HepG2 (cell line): Measurements from ENCODE around the gene NTMT1. TPM values are rescaled to one million over a fixed set of nuclear protein-coding genes. Genes with fewer than 3 reads are reported as not detected.
A peak's percentile ranks its signal among the peaks of the same experiment; 100 is the strongest.

Experiments used
- ASH2L ChIP-seq: fragments of 300-600, 200-600 bp; sonication (generic); IDR thresholded peaks from 2 replicates; pipeline ENCODE4 v1.7.0; 2017; ENCODE audit warnings: low read depth, mild to moderate bottlenecking, moderate library complexity, mixed read lengths, low read length; ENCODE audit not compliant: insufficient read length
- HMGXB3 ChIP-seq: sonication (generic); formaldehyde crosslinking; IDR thresholded peaks from 2 replicates; pipeline ENCODE4 v1.4.0; 2020; ENCODE audit warnings: missing genetic modification reagents, borderline replicate concordance
- HNF4A ChIP-seq: sonication (generic); formaldehyde crosslinking; IDR thresholded peaks from 2 replicates; pipeline ENCODE4 v1.4.0; 2020; ENCODE audit warnings: missing genetic modification reagents
- JUND ChIP-seq: sonication (generic); formaldehyde crosslinking; IDR thresholded peaks from 2 replicates; pipeline ENCODE4 v1.8.0; 2022; ENCODE audit warnings: mild to moderate bottlenecking, missing genetic modification reagents
- KDM6A ChIP-seq: IDR thresholded peaks from 2 replicates; pipeline ENCODE4 v1.6.1; 2016; ENCODE audit warnings: low read depth
- MTA3 ChIP-seq: sonication (generic); formaldehyde crosslinking; IDR thresholded peaks from 2 replicates; pipeline ENCODE4 v1.4.0; 2020; ENCODE audit warnings: missing genetic modification reagents
- NFKBIZ ChIP-seq: IDR thresholded peaks from 2 replicates; pipeline ENCODE4 v1.6.1; 2018; ENCODE audit warnings: missing genetic modification reagents, missing compliant biosample characterization
- SALL1 ChIP-seq: sonication (generic); formaldehyde crosslinking; IDR thresholded peaks from 2 replicates; pipeline ENCODE4 v1.8.0; 2022; ENCODE audit warnings: mild to moderate bottlenecking, missing genetic modification reagents
- SAP130 ChIP-seq: IDR thresholded peaks from 2 replicates; pipeline ENCODE4 v1.6.1; 2016; ENCODE audit warnings: low read depth
- SUZ12 ChIP-seq: fragments of 150-350 bp; IDR thresholded peaks from 2 replicates; pipeline ENCODE4 v1.6.1; 2014; ENCODE audit warnings: low read depth, low read length
- ZBTB7B ChIP-seq: sonication (generic); formaldehyde crosslinking; IDR thresholded peaks from 2 replicates; pipeline ENCODE4 v1.4.0; 2020; ENCODE audit warnings: missing genetic modification reagents
- ZFX ChIP-seq: sonication (generic); formaldehyde crosslinking; IDR thresholded peaks from 2 replicates; pipeline ENCODE4 v1.4.0; 2020; ENCODE audit warnings: mild to moderate bottlenecking, low read depth, missing genetic modification reagents, moderate library complexity
- ZFY ChIP-seq: sonication (generic); formaldehyde crosslinking; IDR thresholded peaks from 2 replicates; pipeline ENCODE4 v1.4.0; 2020; ENCODE audit warnings: missing genetic modification reagents
- ZNF143 ChIP-seq: sonication (generic); formaldehyde crosslinking; IDR thresholded peaks from 2 replicates; pipeline ENCODE4 v1.4.0; 2020; ENCODE audit warnings: missing genetic modification reagents
- ZNF225 ChIP-seq: sonication (generic); formaldehyde crosslinking; IDR thresholded peaks from 2 replicates; pipeline ENCODE4 v1.4.0; 2020; ENCODE audit warnings: mild to moderate bottlenecking, missing genetic modification reagents
- ZNF280D ChIP-seq: sonication (generic); formaldehyde crosslinking; IDR thresholded peaks from 2 replicates; pipeline ENCODE4 v1.5.1; 2020; ENCODE audit warnings: mild to moderate bottlenecking, missing genetic modification reagents
- ZNF501 ChIP-seq: sonication (generic); formaldehyde crosslinking; IDR thresholded peaks from 2 replicates; pipeline ENCODE4 v1.5.1; 2020; ENCODE audit warnings: mild to moderate bottlenecking, moderate library complexity, missing genetic modification reagents
- ZNF512B ChIP-seq: sonication (generic); formaldehyde crosslinking; IDR thresholded peaks from 2 replicates; pipeline ENCODE4 v1.5.1; 2020; ENCODE audit warnings: missing genetic modification reagents, mild to moderate bottlenecking, borderline replicate concordance
- ZNF580 ChIP-seq: IDR thresholded peaks from 2 replicates; pipeline ENCODE4 v1.6.1; 2016; ENCODE audit warnings: low read depth, borderline replicate concordance
- ZNF790 ChIP-seq: sonication (generic); formaldehyde crosslinking; IDR thresholded peaks from 2 replicates; pipeline ENCODE4 v1.8.0; 2022; ENCODE audit warnings: missing genetic modification reagents, mild to moderate bottlenecking, borderline replicate concordance
- polyA plus RNA-seq, 8 experiments: library from polyadenylated mRNA; depleted of rRNA in 3 of 8; stranded (reverse) in 7 of 8; unstranded in 1 of 8; fragments of >200 nt; fragmentation: Illumina TruSeq in 4 of 8; extraction: Trizol in 4 of 8; gene quantifications; 2 replicates each; pipeline versions ENCODE4 v1.2.1 to v1.2.3, GENCODE V29; 2011 to 2016; ENCODE audit warnings: low read depth in 4 of 8, missing spikeins in 1 of 8, mixed read lengths in 1 of 8; ENCODE audit not compliant: insufficient read depth in 1 of 8
- total RNA-seq, 5 experiments: library from RNA; depleted of rRNA; stranded (reverse); fragments of >200 nt; fragmentation: Illumina TruSeq; extraction: Trizol; gene quantifications; 2 replicates each; pipeline ENCODE4 v1.2.3, GENCODE V29; 2016; ENCODE audit warnings: low read depth in 1 of 5

NTMT1 gene
- total and polyA plus RNA-seq, 2 of the 13 experiments (the other 11 are each of a cell fraction or from before 2014, with no cell fraction given): 49.1 to 53.8 TPM

GRCh38 chr9:129609486-129610212 lies 16.3 kb upstream of the NTMT1 start (continued):
- TF ChIP-seq HMGXB3 (CRISPR knock-in tag): 0 out of 2 replicates have a peak, but pooled peaks have one; percentile 10
- TF ChIP-seq SAP130 (CRISPR knock-in tag): no peak
- no peak for TF ChIP-seq KDM6A (CRISPR knock-in tag)
- TF ChIP-seq NFKBIZ (CRISPR knock-in tag): no peak
- peak; percentile 45; the same call in 1 of the 2 replicates for TF ChIP-seq ZBTB7B
- TF ChIP-seq ZNF512B: no peak
- no peak for TF ChIP-seq JUND
- no peak for TF ChIP-seq ZNF143 (CRISPR knock-in tag)
- no peak for TF ChIP-seq ASH2L
- TF ChIP-seq ZNF280D: no peak
- 0 out of 2 replicates have a peak, but pooled peaks have one; percentile 35 for TF ChIP-seq ZNF580 (CRISPR knock-in tag)
- TF ChIP-seq SALL1 (CRISPR knock-in tag): no peak
- TF ChIP-seq SUZ12: no peak
- peak; percentile 19; the same call in 1 of the 2 replicates for TF ChIP-seq ZNF501
- TF ChIP-seq HNF4A (CRISPR knock-in tag): no peak
- no peak for TF ChIP-seq MTA3
- peak; percentile 24; the same call in 1 of the 2 replicates for TF ChIP-seq ZFX (CRISPR knock-in tag)
- TF ChIP-seq ZNF225: no peak
- peak; percentile 32; the same call in 1 of the 2 replicates for TF ChIP-seq ZFY (CRISPR knock-in tag)
- TF ChIP-seq ZNF790 (CRISPR knock-in tag): no peak
